Measurements from ENCODE around the gene FOXL2NB.

FOXL2NB gene

GRCh38 chr3:138987181-138987580, 40.2 kb downstream of the FOXL2NB start:
- DNase-seq: no peak
- no peaks in the 10 kb centered on the region for H3K36me3 ChIP-seq
- no peak overlapping the region for H3K4me3 ChIP-seq (ENCODE audit: low read depth, low read length)
- H3K9me3 ChIP-seq: no peaks in the 10 kb centered on the region; the same call in 1 of the 2 replicates
- TF ChIP-seq CTCF (IDR thresholded peaks at IDR 0.05; ENCODE audit: low read depth, low read length): no peak
- no peaks in the 10 kb centered on the region for H3K4me1 ChIP-seq
- H3K27me3 ChIP-seq: no peaks in the 10 kb centered on the region

GRCh38 chr3:138995706-138996105, 48.7 kb downstream of the FOXL2NB start:
- Histone ChIP-seq H3K36me3 (no peaks in the 10 kb centered on the region), H3K27me3 (no peaks in the 10 kb centered on the region), H3K9me3 (no peaks in the 10 kb centered on the region), H3K4me1 (no peaks in the 10 kb centered on the region), H3K4me3 (ENCODE audit: low read depth, low read length) (no peak overlapping the region)
- DNase-seq: no peak
- no peak for TF ChIP-seq CTCF (IDR thresholded peaks at IDR 0.05; ENCODE audit: low read depth, low read length)

All from BE2C (cell line).